Mesothelial cell of epicardium (in vitro differentiated cells): ENCODE results near the gene CUX1. TPM values are rescaled to one million over a fixed set of nuclear protein-coding genes. Genes with fewer than 3 reads are reported as not detected.

ENCODE experiments used
- DNase-seq, 2 experiments: peaks; one replicate each; pipeline ENCODE4 v3.0.0; 2021; ENCODE audit warnings: low spot score in 2 of 2; ENCODE audit not compliant: unreplicated experiment in 2 of 2
- H3K27ac Mint-ChIP-seq: 2 replicates; pipeline ENCODE4 v1.8.0; 2021; ENCODE audit warnings: mixed read lengths
- H3K27me3 Mint-ChIP-seq: 2 replicates; pipeline ENCODE4 v1.8.0; 2021; ENCODE audit warnings: low read depth, mixed read lengths
- H3K36me3 Mint-ChIP-seq: 2 replicates; pipeline ENCODE4 v1.8.0; 2021; ENCODE audit warnings: mixed read lengths
- H3K4me1 Mint-ChIP-seq: 2 replicates; pipeline ENCODE4 v1.8.0; 2021; ENCODE audit warnings: mixed read lengths
- H3K4me3 Mint-ChIP-seq: 2 replicates; pipeline ENCODE4 v1.8.0; 2021; ENCODE audit warnings: mild to moderate bottlenecking, moderate library complexity, mixed read lengths
- H3K9me3 Mint-ChIP-seq: 2 replicates; pipeline ENCODE4 v1.8.0; 2021; ENCODE audit warnings: mixed read lengths
- total RNA-seq: library from RNA; stranded (reverse); gene quantifications from 3 replicates; pipeline ENCODE4 v1.2.1, GENCODE V29; 2021
- TF ChIP-seq, protein P1 (sequence below): fragments of 200-600 bp; sonication (generic); IDR thresholded peaks from one replicate; pipeline ENCODE4 v1.5.0; 2021; ENCODE audit warnings: antibody characterized with exemption; ENCODE audit not compliant: unreplicated experiment

CUX1 gene
- total RNA-seq, 1 donor from 2014 or later: 158 TPM

DNA sequence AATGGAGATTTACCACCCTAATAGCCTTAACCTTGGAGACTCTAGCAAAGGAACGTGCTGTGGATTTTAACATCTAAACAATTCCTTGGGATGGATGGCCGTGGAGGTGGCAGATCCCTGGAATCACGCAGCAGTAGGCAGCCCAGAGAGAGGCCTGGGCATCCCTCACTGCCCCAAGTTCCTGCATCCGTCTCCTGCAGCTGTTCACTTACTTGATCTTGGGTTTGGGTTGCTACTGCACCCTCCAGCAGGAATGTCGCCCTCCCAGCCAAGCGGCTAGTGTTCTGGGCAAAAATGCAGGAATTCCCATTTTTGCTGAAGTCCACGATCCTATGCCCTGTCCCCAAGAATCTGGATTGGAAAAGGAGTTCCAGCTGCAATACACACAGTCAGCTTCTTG lies 302.5 kb downstream of the CUX1 start:
- Mint-ChIP-seq H3K9me3 (no peaks in the 10 kb centered on the region), H3K4me1 (peaks cover 13% of the 10 kb centered on the region), H3K4me3 (no peak overlapping the region), H3K36me3 (peaks cover 25% of the 10 kb centered on the region), H3K27ac (no peak overlapping the region), H3K27me3 (no peaks in the 10 kb centered on the region)
- no peak for DNase-seq
- TF ChIP-seq, protein P1, sequence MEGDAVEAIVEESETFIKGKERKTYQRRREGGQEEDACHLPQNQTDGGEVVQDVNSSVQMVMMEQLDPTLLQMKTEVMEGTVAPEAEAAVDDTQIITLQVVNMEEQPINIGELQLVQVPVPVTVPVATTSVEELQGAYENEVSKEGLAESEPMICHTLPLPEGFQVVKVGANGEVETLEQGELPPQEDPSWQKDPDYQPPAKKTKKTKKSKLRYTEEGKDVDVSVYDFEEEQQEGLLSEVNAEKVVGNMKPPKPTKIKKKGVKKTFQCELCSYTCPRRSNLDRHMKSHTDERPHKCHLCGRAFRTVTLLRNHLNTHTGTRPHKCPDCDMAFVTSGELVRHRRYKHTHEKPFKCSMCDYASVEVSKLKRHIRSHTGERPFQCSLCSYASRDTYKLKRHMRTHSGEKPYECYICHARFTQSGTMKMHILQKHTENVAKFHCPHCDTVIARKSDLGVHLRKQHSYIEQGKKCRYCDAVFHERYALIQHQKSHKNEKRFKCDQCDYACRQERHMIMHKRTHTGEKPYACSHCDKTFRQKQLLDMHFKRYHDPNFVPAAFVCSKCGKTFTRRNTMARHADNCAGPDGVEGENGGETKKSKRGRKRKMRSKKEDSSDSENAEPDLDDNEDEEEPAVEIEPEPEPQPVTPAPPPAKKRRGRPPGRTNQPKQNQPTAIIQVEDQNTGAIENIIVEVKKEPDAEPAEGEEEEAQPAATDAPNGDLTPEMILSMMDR: no peak

DNA sequence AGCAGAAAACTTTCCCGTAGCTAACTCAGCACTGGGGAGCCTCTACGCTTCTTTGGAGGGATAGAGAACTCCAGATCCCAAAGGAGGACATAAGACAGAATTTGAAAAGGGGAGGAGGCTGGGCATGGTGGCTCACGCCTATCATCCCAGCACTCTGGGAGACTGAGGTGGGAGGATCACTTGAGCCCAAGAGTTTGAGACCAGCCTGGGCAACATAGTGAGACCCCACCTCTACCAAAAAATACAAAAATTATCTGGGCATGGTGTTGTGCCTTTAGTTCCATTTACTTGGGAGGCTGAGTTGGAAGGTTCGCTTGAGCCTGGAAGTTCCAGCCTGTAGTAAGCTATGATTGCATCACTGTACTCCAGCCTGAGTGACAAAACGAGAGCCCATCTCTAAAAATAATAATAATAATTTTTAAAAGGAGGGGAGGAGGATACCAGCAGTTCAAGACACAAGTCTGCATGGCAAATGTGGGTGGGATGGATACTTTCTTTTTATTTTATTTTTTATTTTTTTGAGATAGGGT lies 303.3 kb downstream of the CUX1 start:
- peaks cover 13% of the 10 kb centered on the region for H3K4me1 Mint-ChIP-seq
- H3K36me3 Mint-ChIP-seq: peaks cover 17% of the 10 kb centered on the region
- no peak overlapping the region for H3K4me3 Mint-ChIP-seq
- no peaks in the 10 kb centered on the region for H3K9me3 Mint-ChIP-seq
- H3K27ac Mint-ChIP-seq: no peak overlapping the region
- TF ChIP-seq, protein P1: no peak
- H3K27me3 Mint-ChIP-seq: no peaks in the 10 kb centered on the region
- DNase-seq: no peak

DNA sequence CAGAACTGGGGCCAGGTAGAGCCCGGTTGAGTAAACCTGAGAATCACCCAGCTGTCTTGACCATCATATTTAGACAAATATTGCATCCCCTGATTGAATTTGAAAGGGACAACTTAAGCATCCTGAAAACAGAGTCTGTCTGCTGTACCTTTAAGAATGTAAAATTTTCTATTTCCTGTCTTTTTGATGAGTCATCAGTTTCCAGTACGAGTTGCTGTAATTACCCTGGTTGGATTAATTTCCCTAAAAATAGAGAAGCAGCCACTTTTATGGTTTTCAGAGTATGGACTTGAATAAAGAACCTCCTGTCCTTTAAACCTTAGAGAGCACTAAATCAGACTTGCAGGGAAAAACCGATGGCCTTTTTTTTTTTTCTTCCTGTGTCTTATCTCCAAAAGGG lies 304.6 kb downstream of the CUX1 start:
- no peak overlapping the region for H3K4me3 Mint-ChIP-seq
- TF ChIP-seq, protein P1: no peak
- H3K27me3 Mint-ChIP-seq: no peaks in the 10 kb centered on the region
- no peaks in the 10 kb centered on the region for H3K9me3 Mint-ChIP-seq
- H3K36me3 Mint-ChIP-seq: peaks cover 17% of the 10 kb centered on the region
- H3K4me1 Mint-ChIP-seq: peaks cover 13% of the 10 kb centered on the region
- DNase-seq: no peak
- H3K27ac Mint-ChIP-seq: peak overlapping the region; percentile 90

DNA sequence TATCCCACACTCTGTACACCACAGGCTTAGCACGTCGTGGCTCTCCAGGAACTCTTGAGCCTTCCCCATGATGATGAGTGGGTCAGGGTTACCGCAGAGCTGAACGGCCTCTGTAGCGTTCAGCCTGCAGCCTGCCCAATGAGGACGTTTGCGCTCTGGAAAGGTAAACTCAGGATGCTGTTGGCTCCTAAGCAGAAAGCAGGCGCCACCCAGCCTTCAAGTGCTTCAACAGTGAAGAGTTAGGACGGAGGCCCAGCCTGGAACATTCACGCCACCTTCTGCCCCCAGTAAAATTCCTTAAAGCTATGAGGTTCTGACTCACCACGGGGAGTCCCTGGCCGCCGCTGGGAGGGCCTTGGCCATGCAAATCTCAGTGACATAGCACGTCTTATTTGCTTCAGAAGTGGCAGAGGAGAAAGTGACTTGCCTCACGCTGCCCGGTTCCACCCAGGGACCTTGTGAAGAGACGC lies 307.7 kb downstream of the CUX1 start:
- Mint-ChIP-seq H3K4me1 (peaks cover 13% of the 10 kb centered on the region), H3K27ac (peak overlapping the region; percentile 43), H3K9me3 (no peaks in the 10 kb centered on the region), H3K27me3 (no peaks in the 10 kb centered on the region), H3K36me3 (peaks cover 20% of the 10 kb centered on the region), H3K4me3 (no peak overlapping the region)
- TF ChIP-seq, protein P1: no peak
- no peak for DNase-seq

DNA sequence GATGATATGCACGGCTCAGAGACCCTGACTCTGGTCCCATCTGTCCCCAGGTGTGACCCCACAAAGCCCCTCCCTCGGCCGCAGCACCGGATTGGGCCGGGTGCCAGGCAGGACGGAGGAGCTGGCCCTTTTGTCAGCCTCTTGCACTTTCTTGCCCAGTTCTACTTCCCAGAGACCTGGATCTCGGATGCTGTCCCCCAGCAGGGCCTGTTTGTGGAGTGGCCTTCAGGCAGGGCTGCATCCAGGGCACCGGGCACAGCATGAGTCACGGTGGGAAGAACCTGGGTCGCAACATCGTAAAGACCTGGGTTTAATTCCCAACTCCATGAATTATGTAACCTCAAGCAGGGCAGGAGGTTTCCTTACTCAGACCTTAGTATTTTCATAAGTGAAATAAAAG lies 310.9 kb downstream of the CUX1 start:
- no peaks in the 10 kb centered on the region for H3K27me3 Mint-ChIP-seq
- H3K27ac Mint-ChIP-seq: no peak overlapping the region

More for the DNA sequence above, 310.9 kb downstream of the CUX1 start:
- Mint-ChIP-seq H3K36me3 (peaks cover 26% of the 10 kb centered on the region), H3K9me3 (no peaks in the 10 kb centered on the region), H3K4me1 (peaks cover 4% of the 10 kb centered on the region), H3K4me3 (no peak overlapping the region)
- TF ChIP-seq, protein P1: no peak
- DNase-seq: no peak
